HepG2 (cell line): Measurements from ENCODE around the gene MEIOB. TPM values are rescaled to one million over a fixed set of nuclear protein-coding genes. Genes with fewer than 3 reads are reported as not detected.

Experiments
- ATAC-seq: fragments of 200-7000 bp; cut with Tn5 transposase; 3 replicates; pipeline ENCODE4 v1.9.1; 2020; ENCODE audit warnings: mild to moderate bottlenecking, moderate library complexity
- BruUV-seq: library from RNA; stranded (reverse); fragments of 400-500 nt; replicated peaks from 2 replicates; lab custom pipeline; 2021; lab: Mats Ljungman, UMichigan
- CTCF ChIA-PET: fragments of 300-600 bp; formaldehyde crosslinking; extraction: SDS; loops from one replicate; lab custom pipeline; 2021; ENCODE audit warnings: low total read pairs, inconsistent platforms, low intra/inter-chr PET ratio; lab: Yijun Ruan, JAX
- POLR2A ChIA-PET: fragments of 350-600 bp; sonication (Branson Sonifier 250); formaldehyde crosslinking; loops from one replicate; lab custom pipeline; 2020; ENCODE audit warnings: antibody characterized with exemption, inconsistent platforms; lab: Yijun Ruan, JAX
- DNase-seq: peaks from one replicate; pipeline ENCODE4 v3.0.0-alpha.2; 2015; ENCODE audit warnings: low spot score
- FAIRE-seq: peaks from 3 replicates; lab custom pipeline; 2011; peaks lifted over from hg19 to GRCh38; lab: Jason Lieb, UNC
- H2AFZ ChIP-seq: one replicate; pipeline ENCODE4 v1.6.1; 2011; ENCODE audit warnings: low read length, inconsistent platforms
- H3K27ac ChIP-seq: fragments of 300-600 bp; 3 replicates; pipeline ENCODE4 v1.8.0; 2011; ENCODE audit warnings: mixed run types, mild to moderate bottlenecking, mixed read lengths, low read length, inconsistent platforms; ENCODE audit not compliant: insufficient read depth; ENCODE audit errors: extremely low read length
- H3K27me3 ChIP-seq, 2 experiments: fragments of 200-600 bp in 1 of 2; 2 replicates in 1 of 2; 3 replicates in 1 of 2; pipeline versions ENCODE4 v1.6.0 to v1.8.0; 2011; ENCODE audit warnings: low read length in 2 of 2, mild to moderate bottlenecking in 2 of 2, moderate library complexity in 2 of 2, inconsistent platforms in 1 of 2; ENCODE audit not compliant: insufficient read depth in 2 of 2, control insufficient read depth in 1 of 2
- H3K36me3 ChIP-seq, 2 experiments: fragments of 200-600 bp in 1 of 2; replicated peaks in 1 of 2; 2 replicates in 1 of 2; 3 replicates in 1 of 2; pipeline versions ENCODE4 v1.5.1 to v1.8.0; 2011; ENCODE audit warnings: low read length in 2 of 2, inconsistent platforms in 1 of 2; ENCODE audit not compliant: insufficient read depth in 2 of 2, control insufficient read depth in 1 of 2
- H3K4me1 ChIP-seq: 2 replicates; pipeline ENCODE4 v1.5.1; 2012; ENCODE audit warnings: low read length, inconsistent platforms; ENCODE audit not compliant: insufficient read depth
- H3K4me2 ChIP-seq: 2 replicates; pipeline ENCODE4 v1.6.0; 2011; ENCODE audit warnings: low read depth, low read length, inconsistent platforms
- H3K4me3 ChIP-seq, 3 experiments: fragments of 200-600 bp in 1 of 3; sonication (generic), shearing (Covaris generic) in 1 of 3; replicated peaks in 1 of 3; 2 replicates each; pipeline ENCODE4 v1.5.1; 2011 to 2016; ENCODE audit warnings: low read length in 3 of 3, inconsistent platforms in 2 of 3, low read depth in 2 of 3, mild to moderate bottlenecking in 2 of 3, control low read depth in 1 of 3, mixed read lengths in 1 of 3; ENCODE audit not compliant: insufficient read depth in 1 of 3
- H3K79me2 ChIP-seq: one replicate; pipeline ENCODE4 v1.6.1; 2011; ENCODE audit warnings: low read length, inconsistent platforms; ENCODE audit not compliant: insufficient read depth
- H3K9ac ChIP-seq: 2 replicates; pipeline ENCODE4 v1.6.0; 2011; ENCODE audit warnings: mild to moderate bottlenecking, low read depth, low read length, inconsistent platforms; ENCODE audit not compliant: insufficient read depth
- H3K9me3 ChIP-seq: 2 replicates; pipeline ENCODE4 v1.5.1; 2012; ENCODE audit warnings: mild to moderate bottlenecking, low read length
- H4K20me1 ChIP-seq: 2 replicates; pipeline ENCODE4 v1.6.0; 2011; ENCODE audit warnings: inconsistent platforms, mild to moderate bottlenecking, low read length, moderate library complexity; ENCODE audit not compliant: insufficient read depth
- HMGXB3 ChIP-seq: sonication (generic); formaldehyde crosslinking; IDR thresholded peaks from 2 replicates; pipeline ENCODE4 v1.4.0; 2020; ENCODE audit warnings: missing genetic modification reagents, borderline replicate concordance
- KLF12 ChIP-seq: sonication (generic); formaldehyde crosslinking; IDR thresholded peaks from 2 replicates; pipeline ENCODE4 v1.4.0; 2020; ENCODE audit warnings: missing genetic modification reagents, borderline replicate concordance
- REPIN1 ChIP-seq: sonication (generic); formaldehyde crosslinking; IDR thresholded peaks from 2 replicates; pipeline ENCODE4 v1.8.0; 2022; ENCODE audit warnings: missing genetic modification reagents, low read depth, mild to moderate bottlenecking, borderline replicate concordance
- ZMAT5 ChIP-seq: sonication (generic); formaldehyde crosslinking; IDR thresholded peaks from 2 replicates; pipeline ENCODE4 v1.5.0; 2020; ENCODE audit warnings: mild to moderate bottlenecking, low read depth, missing genetic modification reagents, borderline replicate concordance
- ZNF121 ChIP-seq: sonication (generic); formaldehyde crosslinking; IDR thresholded peaks from 2 replicates; pipeline ENCODE4 v1.5.0; 2020; ENCODE audit warnings: mild to moderate bottlenecking, missing genetic modification reagents
- ZNF605 ChIP-seq: sonication (generic); formaldehyde crosslinking; IDR thresholded peaks from 2 replicates; pipeline ENCODE4 v1.8.0; 2022; ENCODE audit warnings: mild to moderate bottlenecking, missing genetic modification reagents
- WGBS: methylation state at CpG from one replicate; pipeline ENCODE4 v1.1.6; 2017; ENCODE audit warnings: low lambda C conversion rate; 5-methylcytosine and 5-hydroxymethylcytosine counted together
- in situ Hi-C: cut with HindIII; loops from 2 replicates; pipeline ENCODE4 v1.10.0; 2017; ENCODE audit warnings: low pct_unique_long_range_greater_than_20kb; ENCODE audit not compliant: extremely low pct_ligation_motif_present
- intact Hi-C: fragments of 100-400 bp; cut with micrococcal nuclease; formaldehyde crosslinking; loops from one replicate; pipeline ENCODE4 v1.10.0; 2022; ENCODE audit not compliant: unreplicated experiment
- polyA plus RNA-seq, 8 experiments: library from polyadenylated mRNA; depleted of rRNA in 3 of 8; stranded (reverse) in 7 of 8; unstranded in 1 of 8; fragments of >200 nt; fragmentation: Illumina TruSeq in 4 of 8; extraction: Trizol in 4 of 8; gene quantifications; 2 replicates each; pipeline versions ENCODE4 v1.2.1 to v1.2.3, GENCODE V29; 2011 to 2016; ENCODE audit warnings: low read depth in 4 of 8, missing spikeins in 1 of 8, mixed read lengths in 1 of 8; ENCODE audit not compliant: insufficient read depth in 1 of 8
- total RNA-seq, 5 experiments: library from RNA; depleted of rRNA; stranded (reverse); fragments of >200 nt; fragmentation: Illumina TruSeq; extraction: Trizol; gene quantifications; 2 replicates each; pipeline ENCODE4 v1.2.3, GENCODE V29; 2016; ENCODE audit warnings: low read depth in 1 of 5
- TF ChIP-seq, protein P1 (sequence below): sonication (generic); formaldehyde crosslinking; IDR thresholded peaks from one replicate; pipeline ENCODE4 v1.5.1; 2020; ENCODE audit warnings: mild to moderate bottlenecking, missing genetic modification reagents; ENCODE audit errors: not compliant biosample characterization

The MEIOB gene
- total and polyA plus RNA-seq, 2 of the 13 experiments (the other 11 are each of a cell fraction or from before 2014, with no cell fraction given): 0.17 TPM; not detected in 1

DNA sequence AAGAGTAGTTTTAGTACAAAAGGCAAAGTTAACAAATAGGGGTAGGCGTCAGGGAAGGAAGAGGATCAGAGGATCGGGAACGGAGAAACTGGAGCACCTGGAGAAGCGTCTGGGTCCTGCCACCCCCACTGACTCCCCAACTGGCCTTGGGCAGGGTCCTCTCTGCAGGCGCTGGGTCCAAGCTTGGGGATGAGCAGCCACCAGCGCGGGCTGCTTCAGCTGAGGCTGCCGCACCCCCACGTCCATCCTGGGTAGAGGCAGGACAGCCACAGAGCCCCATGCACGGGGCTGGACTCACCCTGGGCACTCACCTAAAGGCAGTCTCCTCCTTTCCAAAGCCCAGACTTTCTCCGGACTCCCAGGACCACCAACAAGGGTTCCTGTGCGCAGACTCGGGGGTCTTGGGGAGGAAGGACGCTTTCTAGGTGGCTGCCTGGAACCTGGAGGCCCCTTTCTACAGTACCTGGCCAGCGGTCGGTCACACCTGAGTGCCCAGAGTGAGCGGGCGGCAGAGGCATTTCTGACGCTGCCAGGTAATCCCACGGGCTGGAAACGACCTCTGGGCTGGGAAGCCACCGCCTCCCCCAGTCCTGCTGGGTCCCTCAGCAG lies 45.2 kb upstream of the MEIOB start:
- in situ Hi-C loops: no loop called here
- no peak overlapping the region for H3K9ac ChIP-seq
- DNase-seq (no peak), FAIRE-seq (no peak), ATAC-seq (no peak)
- H3K4me2 ChIP-seq: no peak overlapping the region
- H3K4me3 ChIP-seq: no peak overlapping the region
- WGBS: 12% methylated on average over 12 of the region's 22 CpGs
- no TSS peak for BruUV-seq
- no peaks in the 10 kb centered on the region for H3K9me3 ChIP-seq
- H3K36me3 ChIP-seq: no peaks in the 10 kb centered on the region
- peaks cover 37 to 86% of the 10 kb centered on the region in 2 experiments for H3K27me3 ChIP-seq
- CTCF ChIA-PET: no interaction called here
- H4K20me1 ChIP-seq: 0 out of 2 replicates have a peak, but pooled peaks cover 2% of the 10 kb centered on the region
- H3K4me1 ChIP-seq: peaks cover 19% of the 10 kb centered on the region
- no peak overlapping the region for H3K27ac ChIP-seq
- no peak overlapping the region for H2AFZ ChIP-seq
- intact Hi-C loops: no loop called here
- POLR2A ChIA-PET: no interaction called here
- no peaks in the 10 kb centered on the region for H3K79me2 ChIP-seq
- TF ChIP-seq REPIN1 (CRISPR knock-in tag) (no peak), ZNF121 (CRISPR knock-in tag) (no peak), HMGXB3 (CRISPR knock-in tag) (no peak), ZMAT5 (CRISPR knock-in tag) (no peak), KLF12 (CRISPR knock-in tag) (no peak), ZNF605 (CRISPR knock-in tag) (no peak)
- TF ChIP-seq, protein P1, sequence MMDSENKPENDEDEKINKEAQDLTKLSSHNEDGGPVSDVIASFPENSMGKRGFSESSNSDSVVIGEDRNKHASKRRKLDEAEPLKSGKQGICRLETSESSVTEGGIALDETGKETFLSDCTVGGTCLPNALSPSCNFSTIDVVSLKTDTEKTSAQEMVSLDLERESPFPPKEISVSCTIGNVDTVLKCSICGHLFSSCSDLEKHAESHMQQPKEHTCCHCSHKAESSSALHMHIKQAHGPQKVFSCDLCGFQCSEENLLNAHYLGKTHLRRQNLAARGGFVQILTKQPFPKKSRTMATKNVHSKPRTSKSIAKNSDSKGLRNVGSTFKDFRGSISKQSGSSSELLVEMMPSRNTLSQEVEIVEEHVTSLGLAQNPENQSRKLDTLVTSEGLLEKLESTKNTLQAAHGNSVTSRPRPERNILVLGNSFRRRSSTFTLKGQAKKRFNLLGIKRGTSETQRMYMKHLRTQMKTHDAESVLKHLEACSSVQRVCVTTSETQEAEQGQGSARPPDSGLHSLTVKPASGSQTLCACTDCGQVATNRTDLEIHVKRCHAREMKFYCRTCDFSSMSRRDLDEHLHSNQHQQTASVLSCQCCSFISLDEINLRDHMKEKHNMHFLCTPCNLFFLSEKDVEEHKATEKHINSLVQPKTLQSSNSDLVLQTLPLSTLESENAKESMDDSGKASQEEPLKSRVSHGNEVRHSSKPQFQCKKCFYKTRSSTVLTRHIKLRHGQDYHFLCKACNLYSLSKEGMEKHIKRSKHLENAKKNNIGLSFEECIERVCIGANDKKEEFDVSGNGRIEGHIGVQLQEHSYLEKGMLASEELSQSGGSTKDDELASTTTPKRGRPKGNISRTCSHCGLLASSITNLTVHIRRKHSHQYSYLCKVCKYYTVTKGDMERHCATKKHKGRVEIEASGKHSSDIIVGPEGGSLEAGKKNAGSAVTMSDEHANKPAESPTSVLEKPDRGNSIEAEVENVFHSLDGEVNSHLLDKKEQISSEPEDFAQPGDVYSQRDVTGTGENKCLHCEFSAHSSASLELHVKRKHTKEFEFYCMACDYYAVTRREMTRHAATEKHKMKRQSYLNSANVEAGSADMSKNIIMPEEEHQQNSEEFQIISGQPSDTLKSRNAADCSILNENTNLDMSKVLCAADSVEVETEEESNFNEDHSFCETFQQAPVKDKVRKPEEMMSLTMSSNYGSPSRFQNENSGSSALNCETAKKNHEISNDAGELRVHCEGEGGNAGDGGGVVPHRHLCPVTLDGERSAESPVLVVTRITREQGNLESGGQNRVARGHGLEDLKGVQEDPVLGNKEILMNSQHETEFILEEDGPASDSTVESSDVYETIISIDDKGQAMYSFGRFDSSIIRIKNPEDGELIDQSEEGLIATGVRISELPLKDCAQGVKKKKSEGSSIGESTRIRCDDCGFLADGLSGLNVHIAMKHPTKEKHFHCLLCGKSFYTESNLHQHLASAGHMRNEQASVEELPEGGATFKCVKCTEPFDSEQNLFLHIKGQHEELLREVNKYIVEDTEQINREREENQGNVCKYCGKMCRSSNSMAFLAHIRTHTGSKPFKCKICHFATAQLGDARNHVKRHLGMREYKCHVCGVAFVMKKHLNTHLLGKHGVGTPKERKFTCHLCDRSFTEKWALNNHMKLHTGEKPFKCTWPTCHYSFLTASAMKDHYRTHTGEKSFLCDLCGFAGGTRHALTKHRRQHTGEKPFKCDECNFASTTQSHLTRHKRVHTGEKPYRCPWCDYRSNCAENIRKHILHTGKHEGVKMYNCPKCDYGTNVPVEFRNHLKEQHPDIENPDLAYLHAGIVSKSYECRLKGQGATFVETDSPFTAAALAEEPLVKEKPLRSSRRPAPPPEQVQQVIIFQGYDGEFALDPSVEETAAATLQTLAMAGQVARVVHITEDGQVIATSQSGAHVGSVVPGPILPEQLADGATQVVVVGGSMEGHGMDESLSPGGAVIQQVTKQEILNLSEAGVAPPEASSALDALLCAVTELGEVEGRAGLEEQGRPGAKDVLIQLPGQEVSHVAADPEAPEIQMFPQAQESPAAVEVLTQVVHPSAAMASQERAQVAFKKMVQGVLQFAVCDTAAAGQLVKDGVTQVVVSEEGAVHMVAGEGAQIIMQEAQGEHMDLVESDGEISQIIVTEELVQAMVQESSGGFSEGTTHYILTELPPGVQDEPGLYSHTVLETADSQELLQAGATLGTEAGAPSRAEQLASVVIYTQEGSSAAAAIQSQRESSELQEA (CRISPR knock-in tag): no peak
